Gastrocnemius medialis (tissue), 4 donors: Measurements from ENCODE around the gene MICALL2. TPM values are rescaled to one million over a fixed set of nuclear protein-coding genes. Genes with fewer than 3 reads are reported as not detected.

Experiments
- ATAC-seq, 2 donors: fragments of 150-250 bp; one replicate each; pipeline ENCODE4 v1.9.1; 2016
- DNase-seq, 2 donors: peaks; one replicate each; pipeline ENCODE4 v3.0.0-alpha.2; 2019
- H3K27ac ChIP-seq, 4 donors: fragments of 200-600 bp; sonication (generic); 1 replicate in 1 of 4; 2 replicates in 3 of 4; pipeline ENCODE4 v1.5.1; 2016 to 2018; ENCODE audit warnings: mild to moderate bottlenecking in 2 of 4, moderate library complexity in 1 of 4
- H3K27me3 ChIP-seq, 3 donors: fragments of 200-600 bp; sonication (generic) in 2 of 3; 1 replicate in 1 of 3; 2 replicates in 2 of 3; pipeline versions ENCODE4 v1.5.1 to v1.6.0; 2016 to 2019; ENCODE audit warnings: mild to moderate bottlenecking in 1 of 3, moderate library complexity in 1 of 3
- H3K36me3 ChIP-seq, 2 donors: fragments of 200-600 bp; sonication (generic) in 1 of 2; one replicate each; pipeline ENCODE4 v1.5.1; 2017 to 2018
- H3K4me1 ChIP-seq, 2 donors: fragments of 200-600 bp; sonication (generic) in 1 of 2; one replicate each; pipeline ENCODE4 v1.5.1; 2016 to 2017; ENCODE audit warnings: mild to moderate bottlenecking in 2 of 2
- H3K4me3 ChIP-seq, 4 donors: fragments of 200-600 bp; sonication (generic) in 3 of 4; 1 replicate in 1 of 4; 2 replicates in 3 of 4; pipeline ENCODE4 v1.5.1; 2016 to 2019; ENCODE audit warnings: mild to moderate bottlenecking in 2 of 4
- H3K9me3 ChIP-seq, 3 donors: fragments of 200-600 bp; sonication (generic) in 2 of 3; 1 replicate in 1 of 3; 2 replicates in 2 of 3; pipeline ENCODE4 v1.5.1; 2016 to 2019
- POLR2A ChIP-seq, 2 donors: fragments of 450-650 bp; IDR thresholded peaks; one replicate each; pipeline ENCODE4 v1.6.1; 2017; ENCODE audit warnings: antibody characterized with exemption in 2 of 2, mild to moderate bottlenecking in 2 of 2, moderate library complexity in 2 of 2
- in situ Hi-C, 4 donors: fragments of 200-750 bp; cut with MboI; loops; one replicate each; pipeline versions ENCODE4 v1.15.0 to v1.8.0; 2017; ENCODE audit warnings: low sequenced_read_pairs in 4 of 4
- intact Hi-C: fragments of 100-400 bp; cut with DNase I; formaldehyde crosslinking; loops from one replicate; pipeline ENCODE4 v1.15.1; 2023; ENCODE audit warnings: low total_unique reads
- total RNA-seq, 4 donors: library from RNA; depleted of rRNA; stranded (reverse); fragments of >200 nt; gene quantifications; one replicate each; pipeline versions ENCODE4 v1.1.0 to v1.2.3, GENCODE V29; 2016
- TF ChIP-seq, protein P1 (sequence below), 5 experiments: fragments of 450-650 bp in 3 of 5; fragments of 200-600 bp in 2 of 5; sonication (generic) in 2 of 5; IDR thresholded peaks in 4 of 5; conservative IDR thresholded peaks in 1 of 5; 1 replicate in 4 of 5; 2 replicates in 1 of 5; pipeline ENCODE4 v1.5.1; 2016 to 2019; ENCODE audit warnings: antibody characterized with exemption in 5 of 5, mild to moderate bottlenecking in 3 of 5, moderate library complexity in 3 of 5

MICALL2 gene
- total RNA-seq, 4 donors from 2014 or later, result 1.6 to 4.8 (median 2.4) TPM

DNA sequence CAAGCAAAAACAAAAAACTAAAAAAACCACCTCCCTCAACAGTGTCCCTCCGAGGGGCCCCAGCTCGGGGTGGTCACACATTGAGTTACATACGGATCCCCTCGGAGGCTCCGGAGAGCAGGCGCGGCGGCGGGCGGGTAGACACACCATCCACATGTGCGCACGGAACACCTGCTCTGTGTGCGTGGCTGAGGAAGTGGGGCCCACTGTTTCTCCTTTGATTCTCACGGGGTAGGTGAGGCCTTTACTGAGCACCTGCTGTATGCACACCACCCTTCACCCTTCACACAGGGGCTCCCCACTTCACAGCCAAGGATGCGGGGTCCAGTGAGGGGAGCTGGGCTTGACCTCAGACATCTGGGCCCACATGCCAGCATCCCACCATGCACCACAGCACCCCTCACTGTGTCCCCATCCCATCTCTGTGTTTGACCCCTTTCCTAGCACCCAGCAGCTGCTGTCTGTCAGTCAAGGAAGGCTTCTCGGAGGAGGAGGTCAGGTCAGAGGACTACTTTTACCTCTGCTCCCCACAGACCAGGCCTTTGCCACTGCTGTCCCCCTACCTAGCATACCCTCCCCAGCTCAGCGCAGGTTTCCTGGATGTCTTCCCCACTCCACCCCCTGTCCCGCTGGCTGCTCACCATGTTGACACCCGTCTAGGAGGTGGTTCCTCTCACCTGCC lies 71.1 kb downstream of the MICALL2 start:
- no peaks in the 10 kb centered on the region for H3K9me3 ChIP-seq
- TF ChIP-seq, protein P1, sequence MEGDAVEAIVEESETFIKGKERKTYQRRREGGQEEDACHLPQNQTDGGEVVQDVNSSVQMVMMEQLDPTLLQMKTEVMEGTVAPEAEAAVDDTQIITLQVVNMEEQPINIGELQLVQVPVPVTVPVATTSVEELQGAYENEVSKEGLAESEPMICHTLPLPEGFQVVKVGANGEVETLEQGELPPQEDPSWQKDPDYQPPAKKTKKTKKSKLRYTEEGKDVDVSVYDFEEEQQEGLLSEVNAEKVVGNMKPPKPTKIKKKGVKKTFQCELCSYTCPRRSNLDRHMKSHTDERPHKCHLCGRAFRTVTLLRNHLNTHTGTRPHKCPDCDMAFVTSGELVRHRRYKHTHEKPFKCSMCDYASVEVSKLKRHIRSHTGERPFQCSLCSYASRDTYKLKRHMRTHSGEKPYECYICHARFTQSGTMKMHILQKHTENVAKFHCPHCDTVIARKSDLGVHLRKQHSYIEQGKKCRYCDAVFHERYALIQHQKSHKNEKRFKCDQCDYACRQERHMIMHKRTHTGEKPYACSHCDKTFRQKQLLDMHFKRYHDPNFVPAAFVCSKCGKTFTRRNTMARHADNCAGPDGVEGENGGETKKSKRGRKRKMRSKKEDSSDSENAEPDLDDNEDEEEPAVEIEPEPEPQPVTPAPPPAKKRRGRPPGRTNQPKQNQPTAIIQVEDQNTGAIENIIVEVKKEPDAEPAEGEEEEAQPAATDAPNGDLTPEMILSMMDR (IDR thresholded peaks at IDR 0.05 in 4 of 5, conservative IDR thresholded peaks at IDR 0.05 in 1 of 5), result no peak
- TF ChIP-seq POLR2A (IDR thresholded peaks at IDR 0.05), result no peak
- no peak overlapping the region for H3K27ac ChIP-seq
- no peak for ATAC-seq
- DNase-seq, result no peak
- H3K4me1 ChIP-seq, result no peaks in the 10 kb centered on the region
- intact Hi-C loops (no loop called here), in situ Hi-C loops (no loop called here)
- peaks cover 34 to 47% (median 39%) of the 10 kb centered on the region in 3 donors for H3K27me3 ChIP-seq
- no peak overlapping the region for H3K4me3 ChIP-seq
- H3K36me3 ChIP-seq, result no peaks in the 10 kb centered on the region

DNA sequence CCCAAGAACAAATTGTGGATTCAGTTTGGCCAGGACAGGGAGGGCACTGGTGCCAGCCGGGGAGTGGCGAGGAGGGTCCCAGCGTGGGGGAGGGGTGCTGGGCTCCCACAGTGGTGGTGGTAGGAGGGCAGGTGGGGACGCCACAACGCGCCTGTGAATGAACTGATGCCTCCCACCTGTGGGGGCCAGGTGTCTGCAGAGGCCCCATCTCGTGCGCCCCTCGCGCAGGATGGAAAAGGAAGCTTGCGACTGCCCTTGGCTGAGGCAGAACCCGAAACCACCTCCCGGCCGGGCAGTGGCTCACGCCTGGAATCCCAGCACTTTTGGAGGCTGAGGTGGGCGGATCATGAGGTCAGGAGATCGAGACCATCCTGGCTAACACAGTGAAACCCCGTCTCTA lies 72.0 kb downstream of the MICALL2 start:
- no peak for DNase-seq
- no peak for TF ChIP-seq POLR2A (IDR thresholded peaks at IDR 0.05)
- TF ChIP-seq, protein P1 (IDR thresholded peaks at IDR 0.05 in 4 of 5, conservative IDR thresholded peaks at IDR 0.05 in 1 of 5), result no peak
- intact Hi-C loops (no loop called here), in situ Hi-C loops (no loop called here)
- Histone ChIP-seq H3K27ac (no peak overlapping the region), H3K9me3 (no peaks in the 10 kb centered on the region), H3K27me3 (peaks cover 39 to 47% (median 42%) of the 10 kb centered on the region in 3 donors), H3K36me3 (no peaks in the 10 kb centered on the region), H3K4me1 (no peaks in the 10 kb centered on the region), H3K4me3 (no peak overlapping the region)
- no peak for ATAC-seq

DNA sequence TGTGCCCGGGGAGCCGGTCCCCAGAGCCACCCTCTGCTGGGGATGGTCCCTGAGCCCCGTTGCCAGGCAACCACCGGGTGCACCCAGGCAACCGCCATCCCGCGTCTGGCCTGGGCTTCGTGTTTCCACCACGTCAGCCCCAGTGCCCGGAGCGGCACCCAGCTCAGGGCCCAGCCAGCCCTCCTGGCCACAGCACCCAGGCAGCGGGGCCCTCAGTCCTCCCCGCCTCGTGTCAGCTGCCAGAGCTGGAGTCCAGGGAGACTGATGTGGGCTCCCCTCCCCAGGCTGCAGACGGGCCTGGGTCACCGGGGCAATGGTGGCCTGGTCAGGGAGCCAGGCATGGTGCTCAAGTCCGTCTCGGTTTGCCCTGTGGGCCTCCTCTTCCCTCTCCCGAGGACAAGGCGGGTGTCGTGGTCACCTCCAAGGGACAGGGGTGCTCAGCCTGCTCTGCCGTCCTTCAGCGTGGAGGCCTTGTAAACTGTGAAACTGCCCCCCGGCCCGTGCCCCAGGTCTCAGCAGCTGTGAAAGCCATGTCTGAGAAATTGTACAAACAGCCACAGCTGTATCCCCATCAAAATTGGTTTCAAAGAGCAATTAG lies 72.5 kb downstream of the MICALL2 start:
- no peaks in the 10 kb centered on the region for H3K4me1 ChIP-seq
- intact Hi-C loops (no loop called here), in situ Hi-C loops (no loop called here)
- TF ChIP-seq, protein P1 (IDR thresholded peaks at IDR 0.05 in 4 of 5, conservative IDR thresholded peaks at IDR 0.05 in 1 of 5), result no peak
- no peak for TF ChIP-seq POLR2A (IDR thresholded peaks at IDR 0.05)
- H3K27me3 ChIP-seq, result peaks cover 40 to 43% (median 42%) of the 10 kb centered on the region in 3 donors
- DNase-seq, result no peak
- no peaks in the 10 kb centered on the region for H3K36me3 ChIP-seq
- no peaks in the 10 kb centered on the region for H3K9me3 ChIP-seq
- ATAC-seq, result no peak
- no peak overlapping the region for H3K4me3 ChIP-seq
- no peak overlapping the region for H3K27ac ChIP-seq

DNA sequence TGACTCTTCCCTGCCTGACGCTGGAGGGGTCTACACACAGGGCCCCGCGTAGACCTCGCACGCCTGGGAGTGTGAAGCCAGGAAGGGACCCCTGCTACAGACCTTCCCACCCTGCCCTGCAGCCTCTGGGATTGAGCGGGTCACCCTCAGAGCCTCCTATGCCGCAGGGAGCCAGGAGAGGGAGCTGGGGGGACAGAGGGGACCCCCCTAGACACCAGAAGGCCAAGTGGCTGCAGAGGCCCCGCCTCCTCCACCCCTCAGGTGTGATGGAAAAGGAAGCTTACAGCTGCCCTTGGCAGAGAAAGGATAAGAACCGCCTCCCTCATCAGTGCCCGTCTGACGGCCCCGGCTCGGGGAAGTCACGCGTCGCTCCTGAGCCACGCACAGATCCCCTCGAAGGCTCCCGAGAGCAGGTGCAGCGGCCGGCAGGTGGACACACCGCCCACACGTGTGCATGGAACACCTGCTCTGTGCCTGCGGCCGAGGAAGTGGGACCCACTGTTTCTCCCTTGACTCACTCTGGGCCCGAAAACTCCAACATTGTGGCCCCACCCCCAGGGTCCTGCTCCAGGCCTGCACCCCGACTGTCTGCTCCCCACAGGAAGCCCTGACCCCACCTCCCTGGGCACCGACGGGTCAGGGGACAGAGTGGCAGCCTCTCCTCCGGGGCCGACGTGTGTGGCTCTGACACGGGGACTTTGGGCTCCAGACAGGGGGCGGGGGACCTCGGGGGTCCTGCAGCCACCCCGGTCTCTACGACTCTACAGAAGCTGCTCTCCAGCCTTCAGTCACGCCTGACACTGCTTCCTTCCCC lies 73.3 kb downstream of the MICALL2 start:
- H3K36me3 ChIP-seq, result no peaks in the 10 kb centered on the region
- peaks cover 43 to 48% (median 43%) of the 10 kb centered on the region in 3 donors for H3K27me3 ChIP-seq
- no peak overlapping the region for H3K27ac ChIP-seq
- in situ Hi-C loops, result no loop called here
- H3K4me3 ChIP-seq, result no peak overlapping the region
- ATAC-seq (no peak), DNase-seq (no peak)
- no peak for TF ChIP-seq POLR2A (IDR thresholded peaks at IDR 0.05)
- TF ChIP-seq, protein P1 (IDR thresholded peaks at IDR 0.05 in 4 of 5, conservative IDR thresholded peaks at IDR 0.05 in 1 of 5), result no peak
- H3K9me3 ChIP-seq, result no peaks in the 10 kb centered on the region
- intact Hi-C loops, result no loop called here
- no peaks in the 10 kb centered on the region for H3K4me1 ChIP-seq
